HEK293 (cell line): Measurements from ENCODE around the gene FLNC.

Source experiments
- CTCF ChIA-PET: fragments of 350-600 bp; formaldehyde crosslinking; extraction: SDS; loops from one replicate; lab custom pipeline; 2021; ENCODE audit warnings: antibody characterized with exemption; lab: Yijun Ruan, JAX
- POLR2A ChIA-PET: fragments of 300-600 bp; formaldehyde crosslinking; extraction: SDS; loops from one replicate; lab custom pipeline; 2020; ENCODE audit warnings: antibody characterized with exemption, inconsistent platforms; lab: Yijun Ruan, JAX
- H3K27ac ChIP-seq: fragments of 200-500 bp; sonication (Bioruptor generic); 2 replicates; pipeline ENCODE4 v1.5.1; 2014; ENCODE audit warnings: low read depth, low read length, control low read depth, inconsistent platforms; ENCODE audit errors: extremely low read depth
- H3K36me3 ChIP-seq, 2 experiments: fragments of 200-500 bp in 1 of 2; sonication (Bioruptor generic) in 1 of 2; 1 replicate in 1 of 2; 2 replicates in 1 of 2; pipeline ENCODE4 v1.5.1; 2014 to 2017; ENCODE audit warnings: inconsistent platforms in 2 of 2, low read length in 2 of 2; ENCODE audit not compliant: control insufficient read depth in 2 of 2, insufficient read depth in 1 of 2
- H3K4me1 ChIP-seq: fragments of 200-500 bp; sonication (Bioruptor generic); 2 replicates; pipeline ENCODE4 v1.5.1; 2014; ENCODE audit warnings: mild to moderate bottlenecking, low read length, inconsistent platforms; ENCODE audit not compliant: control insufficient read depth, insufficient read depth
- H3K4me3 ChIP-seq: 2 replicates; pipeline ENCODE4 v1.5.1; 2011; ENCODE audit warnings: low read depth, mild to moderate bottlenecking, control low read depth, low read length, moderate library complexity
- H3K9me3 ChIP-seq: fragments of 200-500 bp; sonication (Bioruptor generic); 2 replicates; pipeline ENCODE4 v1.5.1; 2014; ENCODE audit warnings: low read depth, low read length, inconsistent platforms; ENCODE audit not compliant: control insufficient read depth, insufficient read depth
- EGR2 ChIP-seq: fragments of 450-650 bp; formaldehyde crosslinking; IDR thresholded peaks from 2 replicates; pipeline ENCODE4 v1.5.1; 2016; ENCODE audit warnings: low read depth, missing biosample characterization, missing genetic modification characterization
- KLF8 ChIP-seq: fragments of 450-650 bp; formaldehyde crosslinking; IDR thresholded peaks from 2 replicates; pipeline ENCODE4 v1.5.1; 2016; ENCODE audit warnings: missing biosample characterization, missing genetic modification characterization
- KLF9 ChIP-seq: fragments of 450-650 bp; formaldehyde crosslinking; IDR thresholded peaks from 2 replicates; pipeline ENCODE4 v1.5.1; 2016; ENCODE audit warnings: missing biosample characterization, missing genetic modification characterization, low read depth
- PATZ1 ChIP-seq: fragments of 450-650 bp; formaldehyde crosslinking; IDR thresholded peaks from 2 replicates; pipeline ENCODE4 v1.5.1; 2016; ENCODE audit warnings: missing biosample characterization, missing genetic modification characterization
- SALL2 ChIP-seq: fragments of 450-650 bp; formaldehyde crosslinking; IDR thresholded peaks from 2 replicates; pipeline ENCODE4 v1.5.0; 2017; ENCODE audit warnings: missing biosample characterization, mild to moderate bottlenecking, missing genetic modification characterization, borderline replicate concordance
- SP2 ChIP-seq: fragments of 450-650 bp; formaldehyde crosslinking; IDR thresholded peaks from 2 replicates; pipeline ENCODE4 v1.5.1; 2016; ENCODE audit warnings: missing biosample characterization, missing genetic modification characterization
- SP3 ChIP-seq: fragments of 450-650 bp; formaldehyde crosslinking; IDR thresholded peaks from 2 replicates; pipeline ENCODE4 v1.5.1; 2016; ENCODE audit warnings: missing biosample characterization, missing genetic modification characterization
- ZBTB44 ChIP-seq: fragments of 450-650 bp; IDR thresholded peaks from 2 replicates; pipeline ENCODE4 v1.5.1; 2018; ENCODE audit warnings: missing biosample characterization, mild to moderate bottlenecking, missing genetic modification characterization
- ZBTB6 ChIP-seq: fragments of 450-650 bp; formaldehyde crosslinking; IDR thresholded peaks from 2 replicates; pipeline ENCODE4 v1.5.1; 2017; ENCODE audit warnings: missing biosample characterization, missing genetic modification characterization
- ZFP69B ChIP-seq: fragments of 450-650 bp; formaldehyde crosslinking; IDR thresholded peaks from 2 replicates; pipeline ENCODE4 v1.5.1; 2016; ENCODE audit warnings: missing biosample characterization, missing genetic modification characterization
- ZNF184 ChIP-seq: fragments of 450-650 bp; IDR thresholded peaks from 2 replicates; pipeline ENCODE4 v1.5.1; 2018; ENCODE audit warnings: missing biosample characterization, mild to moderate bottlenecking, missing genetic modification characterization
- ZNF202 ChIP-seq: fragments of 450-650 bp; formaldehyde crosslinking; IDR thresholded peaks from 2 replicates; pipeline ENCODE4 v1.5.1; 2016; ENCODE audit warnings: missing biosample characterization, missing genetic modification characterization, borderline replicate concordance
- ZNF26 ChIP-seq: fragments of 450-650 bp; formaldehyde crosslinking; IDR thresholded peaks from 2 replicates; pipeline ENCODE4 v1.5.1; 2016; ENCODE audit warnings: missing biosample characterization, missing genetic modification characterization
- ZNF280D ChIP-seq: fragments of 450-650 bp; formaldehyde crosslinking; IDR thresholded peaks from 2 replicates; pipeline ENCODE4 v1.5.1; 2016; ENCODE audit warnings: missing biosample characterization, missing genetic modification characterization
- ZNF394 ChIP-seq: fragments of 450-650 bp; formaldehyde crosslinking; IDR thresholded peaks from 2 replicates; pipeline ENCODE4 v1.5.1; 2016; ENCODE audit warnings: missing biosample characterization, missing genetic modification characterization, mild to moderate bottlenecking, moderate library complexity, borderline replicate concordance
- ZNF416 ChIP-seq: fragments of 450-650 bp; formaldehyde crosslinking; IDR thresholded peaks from 2 replicates; pipeline ENCODE4 v1.5.1; 2016; ENCODE audit warnings: missing biosample characterization, missing genetic modification characterization
- ZNF426 ChIP-seq: fragments of 450-650 bp; formaldehyde crosslinking; IDR thresholded peaks from 2 replicates; pipeline ENCODE4 v1.5.1; 2017; ENCODE audit warnings: missing biosample characterization, missing genetic modification characterization, mild to moderate bottlenecking, inconsistent platforms, moderate library complexity
- ZNF513 ChIP-seq: fragments of 450-650 bp; IDR thresholded peaks from 2 replicates; pipeline ENCODE4 v1.5.1; 2018; ENCODE audit warnings: missing biosample characterization, missing genetic modification characterization
- ZNF521 ChIP-seq: fragments of 450-650 bp; formaldehyde crosslinking; IDR thresholded peaks from 2 replicates; pipeline ENCODE4 v1.5.1; 2017; ENCODE audit warnings: missing biosample characterization, mild to moderate bottlenecking, missing genetic modification characterization
- ZNF585B ChIP-seq: fragments of 450-650 bp; formaldehyde crosslinking; IDR thresholded peaks from 2 replicates; pipeline ENCODE4 v1.5.1; 2016; ENCODE audit warnings: missing biosample characterization, missing genetic modification characterization
- ZNF830 ChIP-seq: fragments of 450-650 bp; IDR thresholded peaks from 2 replicates; pipeline ENCODE4 v1.5.0; 2018; ENCODE audit warnings: missing biosample characterization, missing genetic modification characterization, low read depth, mild to moderate bottlenecking, moderate library complexity
- ZSCAN16 ChIP-seq: fragments of 450-650 bp; formaldehyde crosslinking; IDR thresholded peaks from 2 replicates; pipeline ENCODE4 v1.5.1; 2016; ENCODE audit warnings: missing biosample characterization, missing genetic modification characterization

FLNC gene

GRCh38 chr7:128899392-128899791 lies 69.2 kb downstream of the FLNC start (continued):
- TF ChIP-seq ZNF280D (tag by site-specific recombination) (0 out of 2 replicates have a peak, but pooled peaks have one; percentile 22), ZNF394 (peak; percentile 23; the same call in 1 of the 2 replicates), ZNF830 (tag by site-specific recombination) (no peak), ZNF513 (tag by site-specific recombination) (no peak), SP2 (tag by site-specific recombination) (no peak), SALL2 (tag by site-specific recombination) (no peak), ZNF26 (0 out of 2 replicates have a peak, but pooled peaks have one; percentile 38)

GRCh38 chr7:128900237-128900636 lies 70.0 kb downstream of the FLNC start:
- CTCF ChIA-PET, result interaction anchor here (0.6 to 2.1 kb wide), 3 partner anchors 17 to 712 kb away, joined by 3 to 9 read pairs (median 5); no protein-coding TSS in a partner anchor
- TF ChIP-seq SP3 (tag by site-specific recombination), result no peak
- no peak for TF ChIP-seq ZNF521 (tag by site-specific recombination)
- TF ChIP-seq ZSCAN16 (tag by site-specific recombination), result no peak
- no peak for TF ChIP-seq ZNF426 (tag by site-specific recombination)
- TF ChIP-seq PATZ1 (tag by site-specific recombination), result no peak
- TF ChIP-seq KLF9, result no peak
- no peak for TF ChIP-seq KLF8 (tag by site-specific recombination)
- TF ChIP-seq ZNF202, result no peak
- no peak for TF ChIP-seq EGR2 (tag by site-specific recombination)
- TF ChIP-seq ZBTB44 (tag by site-specific recombination), result no peak
- TF ChIP-seq ZNF184, result no peak
- TF ChIP-seq ZFP69B, result no peak
- no peak for TF ChIP-seq ZBTB6 (tag by site-specific recombination)
- TF ChIP-seq ZNF585B (tag by site-specific recombination), result no peak
- no peak for TF ChIP-seq ZNF416 (tag by site-specific recombination)
- TF ChIP-seq, all 188 proteins: peak for 0
- no peak overlapping the region for H3K27ac ChIP-seq
- H3K9me3 ChIP-seq, result no peaks in the 10 kb centered on the region
- H3K4me3 ChIP-seq, result no peak overlapping the region
- no peaks in the 10 kb centered on the region for H3K4me1 ChIP-seq
- POLR2A ChIA-PET, result no interaction called here
- H3K36me3 ChIP-seq, result no peaks in the 10 kb centered on the region
